Measurements from ENCODE around the gene GALNT1.

The GALNT1 gene

DNA sequence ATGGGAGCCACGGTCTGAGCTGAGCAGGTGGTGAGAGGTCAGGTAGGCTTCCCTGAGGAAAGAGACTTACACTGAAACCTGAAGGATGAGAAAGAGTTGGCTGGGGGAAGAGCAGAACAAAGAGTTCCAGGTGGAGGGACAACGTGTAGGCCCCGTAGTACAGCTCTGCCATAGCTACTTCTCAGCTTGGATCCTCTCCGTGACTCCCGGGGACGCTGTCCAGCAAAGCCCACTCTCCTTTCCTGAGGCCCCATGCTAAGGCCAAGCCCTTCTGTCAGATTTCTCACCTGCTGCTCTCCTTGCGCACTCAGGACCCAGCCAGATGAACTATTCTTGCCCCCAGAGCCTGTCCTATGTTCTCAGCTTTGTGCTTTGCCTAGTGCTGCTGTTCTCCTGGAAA, 173.8 kb downstream of the GALNT1 start:
- no peak for DNase-seq (ENCODE audit: low read depth in 2 of 2)

DNA sequence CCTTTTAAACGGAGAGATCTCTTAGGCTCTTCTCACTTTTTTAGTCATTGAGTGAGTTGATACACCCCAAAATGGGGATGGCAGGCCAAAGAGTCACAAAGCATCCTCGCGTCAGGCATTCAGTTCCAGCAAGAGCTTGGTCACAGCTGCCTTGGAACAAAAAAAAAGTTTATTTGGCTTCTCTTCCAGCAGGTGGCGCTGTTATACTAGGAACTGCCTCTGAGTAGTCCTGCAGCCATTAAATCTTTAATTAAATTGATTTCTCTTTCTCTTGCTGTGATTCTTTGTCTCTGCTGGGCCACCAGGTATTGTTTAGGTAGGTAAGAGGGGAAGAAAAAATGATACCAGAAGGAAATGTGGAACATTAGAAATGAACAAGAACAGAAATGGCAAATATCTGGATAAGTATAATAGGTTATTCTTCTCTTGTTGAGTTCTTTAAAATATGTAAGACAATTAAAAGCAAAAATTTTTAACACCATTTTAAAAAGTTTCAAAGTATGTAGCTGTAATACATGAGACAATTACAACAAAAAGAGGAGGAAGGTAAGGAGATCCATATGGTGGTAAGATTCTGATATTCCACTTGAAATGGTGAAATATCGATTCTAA, 175.1 kb downstream of the GALNT1 start:
- peak; percentile 3 to 26 for DNase-seq (ENCODE audit: low read depth in 2 of 2)
